Mesenchymal stem cell (in vitro differentiated cells and primary cell): ENCODE measurements around the gene NKTR.
"Not testable (repeated sequence)": the region's sequence is repeated elsewhere in the genome, so short reads cannot be mapped to it uniquely, and the experiment has no call there.

ENCODE experiments used
- DNase-seq: peaks from one replicate; pipeline ENCODE4 v3.0.0-alpha.2; 2013
- H2AFZ ChIP-seq: one replicate; pipeline ENCODE4 v1.6.1; 2013; ENCODE audit warnings: low read depth, mild to moderate bottlenecking, control low read depth, inconsistent platforms, low read length, moderate library complexity
- H2AK5ac ChIP-seq: 2 replicates; pipeline ENCODE4 v1.6.1; 2013; ENCODE audit warnings: low read length, moderate library complexity, mild to moderate bottlenecking, inconsistent platforms; ENCODE audit not compliant: severe bottlenecking
- H2BK120ac ChIP-seq: one replicate; pipeline ENCODE4 v1.6.1; 2013; ENCODE audit warnings: low read depth, mild to moderate bottlenecking, inconsistent platforms, low read length, moderate library complexity
- H2BK12ac ChIP-seq, 2 experiments: one replicate each; pipeline ENCODE4 v1.6.1; 2013; ENCODE audit warnings: inconsistent platforms in 2 of 2, low read length in 2 of 2, mild to moderate bottlenecking in 2 of 2, moderate library complexity in 2 of 2, control low read depth in 1 of 2
- H2BK15ac ChIP-seq: one replicate; pipeline ENCODE4 v1.6.1; 2013; ENCODE audit warnings: mild to moderate bottlenecking, low read depth, inconsistent platforms; ENCODE audit not compliant: poor library complexity, severe bottlenecking
- H2BK5ac ChIP-seq: 2 replicates; pipeline ENCODE4 v1.6.1; 2013; ENCODE audit warnings: low read depth, mild to moderate bottlenecking, low read length, control low read depth, inconsistent platforms; ENCODE audit not compliant: poor library complexity, severe bottlenecking
- H3K14ac ChIP-seq, 2 experiments: one replicate each; pipeline ENCODE4 v1.6.1; 2013; ENCODE audit warnings: inconsistent platforms in 2 of 2, low read length in 2 of 2, control low read depth in 1 of 2, mild to moderate bottlenecking in 1 of 2, moderate library complexity in 1 of 2
- H3K18ac ChIP-seq, 2 experiments: one replicate each; pipeline ENCODE4 v1.6.1; 2013; ENCODE audit warnings: inconsistent platforms in 2 of 2, low read length in 2 of 2, control low read depth in 1 of 2, low read depth in 1 of 2, mild to moderate bottlenecking in 1 of 2
- H3K23ac ChIP-seq, 2 experiments: one replicate each; pipeline ENCODE4 v1.6.1; 2013; ENCODE audit warnings: inconsistent platforms in 2 of 2, low read length in 2 of 2, mild to moderate bottlenecking in 2 of 2, moderate library complexity in 2 of 2, control low read depth in 1 of 2
- H3K27ac ChIP-seq: 2 replicates; pipeline ENCODE4 v1.5.1; 2013; ENCODE audit warnings: mild to moderate bottlenecking, moderate library complexity, low read length, control low read depth, inconsistent platforms; ENCODE audit not compliant: poor library complexity, severe bottlenecking
- H3K27me3 ChIP-seq, 2 experiments: 2 replicates each; pipeline versions ENCODE4 v1.6.1 to v1.7.0; 2013; ENCODE audit warnings: low read length in 2 of 2, mild to moderate bottlenecking in 2 of 2, moderate library complexity in 2 of 2, control low read depth in 1 of 2, inconsistent platforms in 1 of 2; ENCODE audit not compliant: control insufficient read depth in 1 of 2, insufficient read depth in 1 of 2
- H3K36me3 ChIP-seq, 2 experiments: 2 replicates each; pipeline versions ENCODE4 v1.6.1 to v1.7.0; 2013; ENCODE audit warnings: low read length in 2 of 2, control low read depth in 1 of 2, inconsistent platforms in 1 of 2, low read depth in 1 of 2, mild to moderate bottlenecking in 1 of 2; ENCODE audit not compliant: insufficient read depth in 2 of 2, control insufficient read depth in 1 of 2
- H3K4ac ChIP-seq, 2 experiments: one replicate each; pipeline ENCODE4 v1.6.1; 2013; ENCODE audit warnings: inconsistent platforms in 2 of 2, low read length in 2 of 2, mild to moderate bottlenecking in 2 of 2, moderate library complexity in 2 of 2, control low read depth in 1 of 2, low read depth in 1 of 2
- H3K4me1 ChIP-seq: 2 replicates; pipeline ENCODE4 v1.6.1; 2013; ENCODE audit warnings: low read depth, low read length, control low read depth; ENCODE audit not compliant: control insufficient read depth, insufficient read depth
- H3K4me2 ChIP-seq: 2 replicates; pipeline ENCODE4 v1.6.1; 2013; ENCODE audit warnings: low read length, mild to moderate bottlenecking, inconsistent platforms; ENCODE audit not compliant: poor library complexity, severe bottlenecking
- H3K4me3 ChIP-seq, 2 experiments: 2 replicates each; pipeline versions ENCODE4 v1.5.1 to v1.7.0; 2013; ENCODE audit warnings: low read length in 2 of 2, mild to moderate bottlenecking in 2 of 2, control low read depth in 1 of 2, low read depth in 1 of 2; ENCODE audit not compliant: insufficient read depth in 1 of 2
- H3K79me1 ChIP-seq: replicated peaks from 2 replicates; pipeline ENCODE4 v1.6.1; 2013; ENCODE audit warnings: mild to moderate bottlenecking, control low read depth, low read length, inconsistent platforms; ENCODE audit not compliant: poor library complexity, severe bottlenecking
- H3K9ac ChIP-seq: 2 replicates; pipeline ENCODE4 v1.7.0; 2013; ENCODE audit warnings: mild to moderate bottlenecking, low read length, moderate library complexity
- H3K9me3 ChIP-seq: 2 replicates; pipeline ENCODE4 v1.7.0; 2013; ENCODE audit warnings: mild to moderate bottlenecking, low read length; ENCODE audit not compliant: control insufficient read depth
- H4K8ac ChIP-seq: one replicate; pipeline ENCODE4 v1.6.1; 2013; ENCODE audit warnings: inconsistent platforms, mild to moderate bottlenecking, low read length, moderate library complexity
- H4K91ac ChIP-seq: one replicate; pipeline ENCODE4 v1.6.1; 2013; ENCODE audit warnings: mild to moderate bottlenecking, low read length, inconsistent platforms
- WGBS: methylation state at CpG from one replicate; pipeline ENCODE4 v1.1.7; 2013; ENCODE audit warnings: mixed read lengths; 5-methylcytosine and 5-hydroxymethylcytosine counted together

The NKTR gene

DNA sequence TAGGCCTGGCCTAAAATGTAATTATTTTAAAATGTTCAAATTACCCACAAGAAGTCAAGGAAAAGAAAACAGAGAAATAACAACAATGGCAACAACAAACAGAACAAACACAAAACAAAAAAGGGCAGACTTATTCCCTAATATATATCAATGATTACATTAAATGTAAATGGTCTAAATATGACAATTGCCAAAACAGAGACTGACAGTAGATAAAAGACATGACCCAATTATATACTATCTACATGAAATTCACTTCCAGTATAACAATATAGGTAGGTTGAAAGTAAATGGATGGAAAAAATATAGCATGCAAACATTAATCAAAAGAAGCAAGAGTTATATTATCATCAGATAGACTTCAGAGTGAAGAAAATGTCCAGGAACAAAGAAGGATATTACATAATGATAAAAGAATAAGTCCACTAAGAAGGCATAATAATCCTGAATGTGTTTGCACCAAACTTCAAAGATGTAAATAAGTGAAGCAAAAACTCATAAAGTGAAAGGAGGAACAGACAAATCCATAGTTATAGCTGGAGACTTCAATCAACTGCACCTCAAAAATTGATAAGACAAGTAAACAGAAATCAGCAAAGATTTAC, 25.2 kb upstream of the NKTR start:
- no peak overlapping the region for H3K4me2 ChIP-seq
- H3K23ac ChIP-seq = no peak overlapping the region
- H3K27me3 ChIP-seq = no peaks in the 10 kb centered on the region
- H3K4ac ChIP-seq = no peak overlapping the region
- H2BK15ac ChIP-seq = no peak overlapping the region
- H2AK5ac ChIP-seq = no peak overlapping the region
- H3K9ac ChIP-seq = no peak overlapping the region
- no peak overlapping the region for H2BK12ac ChIP-seq
- no peak overlapping the region for H2AFZ ChIP-seq
- no peak overlapping the region for H3K14ac ChIP-seq
- peak overlapping the region; percentile 31 for H2BK5ac ChIP-seq
- H4K91ac ChIP-seq = no peak overlapping the region
- peaks cover 3% of the 10 kb centered on the region for H3K4me1 ChIP-seq
- no peak overlapping the region for H3K18ac ChIP-seq
- peaks cover 9% of the 10 kb centered on the region for H3K9me3 ChIP-seq
- DNase-seq = no peak
- no peak overlapping the region for H2BK120ac ChIP-seq
- H3K4me3 ChIP-seq = no peak overlapping the region
- H3K79me1 ChIP-seq = peaks cover 7% of the 10 kb centered on the region
- H4K8ac ChIP-seq = no peak overlapping the region
- H3K27ac ChIP-seq = no peak overlapping the region
- H3K36me3 ChIP-seq = peaks cover 11 to 37% of the 10 kb centered on the region in 2 experiments

DNA sequence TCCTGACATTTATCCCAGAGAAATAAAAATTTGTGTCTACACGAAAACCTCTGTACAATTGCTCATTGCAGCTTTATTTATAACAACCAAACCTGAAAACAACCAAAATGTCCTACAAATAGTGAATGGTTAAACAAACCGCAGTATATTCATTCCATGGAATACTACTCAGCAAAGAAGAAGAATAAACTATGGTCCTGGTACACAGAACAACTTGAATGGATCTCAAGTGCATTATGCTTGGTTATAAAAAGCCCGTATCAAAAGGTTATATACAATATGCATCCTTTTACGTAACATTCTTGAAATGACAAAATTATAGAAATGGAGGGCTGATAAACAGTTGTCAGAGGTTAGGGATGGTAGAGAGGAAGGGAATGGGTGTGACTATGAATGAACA, 22.4 kb upstream of the NKTR start:
- Histone ChIP-seq H3K4ac (no peak overlapping the region), H3K23ac (no peak overlapping the region), H3K36me3 (peaks cover 3 to 34% of the 10 kb centered on the region in 2 experiments), H2AK5ac (no peak overlapping the region), H3K14ac (no peak overlapping the region), H3K27ac (no peak overlapping the region), H2BK12ac (no peak overlapping the region), H3K27me3 (no peaks in the 10 kb centered on the region), H3K9me3 (peaks cover 9% of the 10 kb centered on the region), H3K4me1 (peaks cover 2% of the 10 kb centered on the region), H3K18ac (no peak overlapping the region), H4K8ac (no peak overlapping the region), H2BK5ac (no peak overlapping the region), H3K9ac (no peak overlapping the region), H2AFZ (no peak overlapping the region), H3K4me3 (no peak overlapping the region), H3K79me1 (no peaks in the 10 kb centered on the region), H3K4me2 (no peak overlapping the region), H2BK120ac (no peak overlapping the region), H4K91ac (no peak overlapping the region), H2BK15ac (no peak overlapping the region)
- WGBS = 100% methylated on average over 3 of the region's 4 CpGs
- DNase-seq = no peak

DNA sequence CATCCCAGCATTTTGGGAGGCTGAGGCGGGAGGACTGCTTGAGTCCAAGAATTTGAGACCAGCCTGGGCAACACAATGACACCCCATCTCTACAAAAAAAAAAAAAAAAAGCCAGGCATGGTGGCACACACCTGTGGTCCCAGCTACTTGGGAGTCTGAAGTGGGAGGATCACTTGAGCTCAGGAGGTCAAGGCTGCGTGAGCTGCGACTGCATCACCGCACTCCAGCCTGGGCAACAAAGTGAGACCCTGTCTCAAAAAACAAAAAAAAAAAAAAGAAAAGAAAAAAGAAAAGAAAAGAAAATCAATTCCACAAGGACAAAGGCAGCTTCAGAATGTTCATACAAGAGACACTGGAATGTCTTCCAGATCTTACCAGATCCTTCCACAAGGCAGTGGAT, 21.1 kb upstream of the NKTR start:
- not testable (repeated sequence) for H3K4me2 ChIP-seq, H4K8ac ChIP-seq, H2AK5ac ChIP-seq, H2BK12ac ChIP-seq, H3K27me3 ChIP-seq, H2BK5ac ChIP-seq, H3K27ac ChIP-seq, H2AFZ ChIP-seq, H2BK15ac ChIP-seq, H3K4me3 ChIP-seq, H3K79me1 ChIP-seq, H3K4ac ChIP-seq, H3K4me1 ChIP-seq, H2BK120ac ChIP-seq, H3K9ac ChIP-seq, H3K14ac ChIP-seq, H3K9me3 ChIP-seq, H4K91ac ChIP-seq, H3K23ac ChIP-seq, DNase-seq, H3K18ac ChIP-seq
- peaks cover 0 to 28% of the 10 kb centered on the region in 2 experiments for H3K36me3 ChIP-seq
- 100% methylated on average over 3 of the region's 4 CpGs for WGBS

DNA sequence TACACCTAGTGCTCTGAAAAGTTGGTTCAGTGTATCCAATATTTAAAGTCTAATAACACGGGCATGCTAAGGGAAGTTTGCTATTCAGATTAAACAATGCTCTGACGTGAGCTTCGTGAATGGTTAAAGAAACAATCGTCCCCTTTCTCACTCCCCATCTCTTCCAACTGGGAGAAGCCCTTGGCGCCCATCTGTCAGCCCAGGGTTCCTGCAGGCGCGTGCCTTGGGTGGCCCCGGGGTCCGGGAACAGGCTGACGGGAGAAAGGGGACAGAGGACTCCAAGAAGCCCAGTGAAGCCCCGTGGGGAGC, 19.1 kb upstream of the NKTR start:
- Histone ChIP-seq H3K79me1 (peaks cover 8% of the 10 kb centered on the region), H4K91ac (peak overlapping the region; percentile 86), H2BK12ac (no peak overlapping the region), H2BK15ac (peak overlapping the region; percentile 3), H3K4me2 (peak overlapping the region; percentile 71), H2AK5ac (no peak overlapping the region), H3K18ac (peak overlapping the region; percentile 96 to 98), H2BK5ac (no peak overlapping the region), H3K27ac (peak overlapping the region; percentile 27), H3K9ac (peak overlapping the region; percentile 95), H3K14ac (peak overlapping the region in 1 of 2 experiments; percentile 99), H2BK120ac (peak overlapping the region; percentile 35), H3K36me3 (peaks cover 0 to 16% of the 10 kb centered on the region in 2 experiments), H3K23ac (peak overlapping the region in 1 of 2 experiments; percentile 96), H3K9me3 (no peaks in the 10 kb centered on the region), H3K4ac (peak overlapping the region; percentile 86 to 98), H3K27me3 (no peaks in the 10 kb centered on the region), H3K4me1 (peaks cover 2% of the 10 kb centered on the region), H3K4me3 (peak overlapping the region; percentile 98), H2AFZ (peak overlapping the region; percentile 96), H4K8ac (peak overlapping the region; percentile 89)
- WGBS = 3% methylated on average over 10 of the region's 11 CpGs
- DNase-seq = no peak
